NK-92 (cell line): ENCODE results near the gene VSTM2B.

ENCODE experiments used
- DNase-seq: peaks from one replicate; lab custom pipeline; 2025; ENCODE audit not compliant: unreplicated experiment; lab: John Stamatoyannopoulos, UW

The VSTM2B gene

GRCh38 chr19:29529646-29530539 lies 4.1 kb downstream of the VSTM2B start:
- DNase-seq, result no peak

GRCh38 chr19:29530540-29531457 lies 5.0 kb downstream of the VSTM2B start:
- DNase-seq, result no peak

- DNase-seq, result no peak
Observed at GRCh38 chr19:29531458-29532025, 5.7 kb downstream of the VSTM2B start.

GRCh38 chr19:29532097-29532496 lies 6.3 kb downstream of the VSTM2B start:
- no peak for DNase-seq

- no peak for DNase-seq
Observed at GRCh38 chr19:29532956-29533355, 7.2 kb downstream of the VSTM2B start.

GRCh38 chr19:29533578-29534544 lies 8.1 kb downstream of the VSTM2B start:
- no peak for DNase-seq

GRCh38 chr19:29535214-29535831 lies 9.5 kb downstream of the VSTM2B start:
- DNase-seq, result no peak

- DNase-seq, result no peak
Observed at GRCh38 chr19:29535984-29536508, 10.3 kb downstream of the VSTM2B start.

- no peak for DNase-seq
Observed at GRCh38 chr19:29537181-29537580, 11.4 kb downstream of the VSTM2B start.

GRCh38 chr19:29537601-29538000 lies 11.8 kb downstream of the VSTM2B start:
- no peak for DNase-seq

GRCh38 chr19:29538146-29538545 lies 12.4 kb downstream of the VSTM2B start:
- no peak for DNase-seq

- DNase-seq, result no peak
Observed at GRCh38 chr19:29538651-29539050, 12.9 kb downstream of the VSTM2B start.

- no peak for DNase-seq
Observed at GRCh38 chr19:29539131-29539530, 13.3 kb downstream of the VSTM2B start.

GRCh38 chr19:29539670-29540069 lies 13.9 kb downstream of the VSTM2B start:
- DNase-seq, result no peak

- DNase-seq, result no peak
Observed at GRCh38 chr19:29540114-29540513, 14.3 kb downstream of the VSTM2B start.

GRCh38 chr19:29541473-29542253 lies 15.9 kb downstream of the VSTM2B start:
- no peak for DNase-seq

GRCh38 chr19:29542327-29542726 lies 16.5 kb downstream of the VSTM2B start:
- no peak for DNase-seq

GRCh38 chr19:29542776-29543175 lies 17.0 kb downstream of the VSTM2B start:
- no peak for DNase-seq

- DNase-seq, result no peak
Observed at GRCh38 chr19:29543381-29543780, 17.6 kb downstream of the VSTM2B start.
